Testis (tissue), 2 donors: ENCODE results near the gene SH3TC1.

Experiments used
- POLR2A ChIP-seq: fragments of 450-650 bp; IDR thresholded peaks from one replicate; pipeline ENCODE4 v1.6.1; 2017; ENCODE audit warnings: antibody characterized with exemption, mild to moderate bottlenecking, moderate library complexity
- TF ChIP-seq, protein P1 (sequence below), 3 experiments: fragments of 450-650 bp in 2 of 3; fragments of 200-600 bp in 1 of 3; sonication (generic) in 1 of 3; IDR thresholded peaks; one replicate each; pipeline ENCODE4 v1.5.1; 2016 to 2019; ENCODE audit warnings: antibody characterized with exemption in 3 of 3, mild to moderate bottlenecking in 2 of 3, moderate library complexity in 1 of 3

DNA sequence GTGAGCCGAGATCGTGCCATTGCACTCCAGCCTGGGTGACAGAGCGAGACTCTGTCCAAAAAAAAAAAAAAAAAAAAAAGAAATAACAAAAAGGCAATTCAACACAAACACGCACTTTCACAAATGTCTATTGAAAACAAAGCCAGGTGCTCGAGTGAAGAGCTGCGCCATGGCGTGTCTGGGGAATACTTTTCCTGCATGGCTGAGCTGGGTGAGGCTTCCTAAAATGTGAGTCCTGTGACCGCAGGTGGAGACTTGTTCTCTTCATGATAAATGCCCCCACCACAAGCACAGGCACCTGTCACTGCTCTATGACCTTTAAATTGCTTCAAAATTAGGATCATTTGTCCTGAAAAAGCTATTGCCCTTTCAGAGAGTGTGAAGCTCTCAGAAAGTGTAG lies 36.5 kb upstream of the SH3TC1 start:
- TF ChIP-seq POLR2A, result no peak
- TF ChIP-seq, protein P1, sequence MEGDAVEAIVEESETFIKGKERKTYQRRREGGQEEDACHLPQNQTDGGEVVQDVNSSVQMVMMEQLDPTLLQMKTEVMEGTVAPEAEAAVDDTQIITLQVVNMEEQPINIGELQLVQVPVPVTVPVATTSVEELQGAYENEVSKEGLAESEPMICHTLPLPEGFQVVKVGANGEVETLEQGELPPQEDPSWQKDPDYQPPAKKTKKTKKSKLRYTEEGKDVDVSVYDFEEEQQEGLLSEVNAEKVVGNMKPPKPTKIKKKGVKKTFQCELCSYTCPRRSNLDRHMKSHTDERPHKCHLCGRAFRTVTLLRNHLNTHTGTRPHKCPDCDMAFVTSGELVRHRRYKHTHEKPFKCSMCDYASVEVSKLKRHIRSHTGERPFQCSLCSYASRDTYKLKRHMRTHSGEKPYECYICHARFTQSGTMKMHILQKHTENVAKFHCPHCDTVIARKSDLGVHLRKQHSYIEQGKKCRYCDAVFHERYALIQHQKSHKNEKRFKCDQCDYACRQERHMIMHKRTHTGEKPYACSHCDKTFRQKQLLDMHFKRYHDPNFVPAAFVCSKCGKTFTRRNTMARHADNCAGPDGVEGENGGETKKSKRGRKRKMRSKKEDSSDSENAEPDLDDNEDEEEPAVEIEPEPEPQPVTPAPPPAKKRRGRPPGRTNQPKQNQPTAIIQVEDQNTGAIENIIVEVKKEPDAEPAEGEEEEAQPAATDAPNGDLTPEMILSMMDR (IDR thresholded peaks at IDR 0.05), result no peak
